HepG2 (cell line): ENCODE data around the gene KCNJ14. TPM values are rescaled to one million over a fixed set of nuclear protein-coding genes. Genes with fewer than 3 reads are reported as not detected.

Experiments
- CCAR2 ChIP-seq: fragments of 200-400 bp; formaldehyde crosslinking; optimal IDR thresholded peaks from 2 replicates; pipeline ENCODE3; 2018; ENCODE audit warnings: low read depth, mild to moderate bottlenecking, low read length, moderate library complexity
- DPF2 ChIP-seq: sonication (generic); formaldehyde crosslinking; IDR thresholded peaks from 2 replicates; pipeline ENCODE4 v1.4.0; 2020; ENCODE audit warnings: mild to moderate bottlenecking, low read depth, missing genetic modification reagents, borderline replicate concordance
- FOXA3 ChIP-seq: IDR thresholded peaks from 2 replicates; pipeline ENCODE4 v1.6.1; 2016; ENCODE audit warnings: missing genetic modification reagents, missing compliant biosample characterization
- HDAC6 ChIP-seq: fragments of 200-600 bp; sonication (generic); IDR thresholded peaks from 2 replicates; pipeline ENCODE4 v1.7.0; 2017; ENCODE audit warnings: mild to moderate bottlenecking, antibody characterized with exemption, low read length, low read depth
- MLLT10 ChIP-seq: sonication (generic); formaldehyde crosslinking; IDR thresholded peaks from 2 replicates; pipeline ENCODE4 v1.4.0; 2020; ENCODE audit warnings: missing genetic modification reagents
- MYC ChIP-seq: sonication (generic); formaldehyde crosslinking; IDR thresholded peaks from 2 replicates; pipeline ENCODE4 v1.9.0; 2021; ENCODE audit warnings: missing genetic modification reagents, borderline replicate concordance
- SRSF9 ChIP-seq: fragments of 200-400 bp; formaldehyde crosslinking; IDR thresholded peaks from 2 replicates; pipeline ENCODE4 v1.6.1; 2018; ENCODE audit warnings: borderline replicate concordance, mild to moderate bottlenecking, low read depth, low read length; ENCODE audit not compliant: insufficient read depth, poor library complexity, severe bottlenecking
- TBX3 ChIP-seq: fragments of 450-650 bp; IDR thresholded peaks from 2 replicates; pipeline ENCODE4 v1.6.1; 2017; ENCODE audit warnings: antibody characterized with exemption, mild to moderate bottlenecking, inconsistent platforms, borderline replicate concordance
- ZFP36L1 ChIP-seq: sonication (generic); formaldehyde crosslinking; IDR thresholded peaks from 2 replicates; pipeline ENCODE4 v1.8.0; 2022; ENCODE audit warnings: mild to moderate bottlenecking, missing genetic modification reagents, moderate library complexity
- ZNF501 ChIP-seq: sonication (generic); formaldehyde crosslinking; IDR thresholded peaks from 2 replicates; pipeline ENCODE4 v1.5.1; 2020; ENCODE audit warnings: mild to moderate bottlenecking, moderate library complexity, missing genetic modification reagents
- polyA plus RNA-seq, 8 experiments: library from polyadenylated mRNA; depleted of rRNA in 3 of 8; stranded (reverse) in 7 of 8; unstranded in 1 of 8; fragments of >200 nt; fragmentation: Illumina TruSeq in 4 of 8; extraction: Trizol in 4 of 8; gene quantifications; 2 replicates each; pipeline versions ENCODE4 v1.2.1 to v1.2.3, GENCODE V29; 2011 to 2016; ENCODE audit warnings: low read depth in 4 of 8, missing spikeins in 1 of 8, mixed read lengths in 1 of 8; ENCODE audit not compliant: insufficient read depth in 1 of 8
- total RNA-seq, 5 experiments: library from RNA; depleted of rRNA; stranded (reverse); fragments of >200 nt; fragmentation: Illumina TruSeq; extraction: Trizol; gene quantifications; 2 replicates each; pipeline ENCODE4 v1.2.3, GENCODE V29; 2016; ENCODE audit warnings: low read depth in 1 of 5
- TF ChIP-seq, protein P1 (sequence below): IDR thresholded peaks from 2 replicates; pipeline ENCODE4 v1.6.1; 2012; ENCODE audit warnings: low read depth, low read length, improper control_type of control experiment
- TF ChIP-seq, protein P2 (sequence below): sonication (generic); formaldehyde crosslinking; IDR thresholded peaks from 2 replicates; pipeline ENCODE4 v1.5.1; 2020; ENCODE audit warnings: mild to moderate bottlenecking, missing genetic modification reagents, moderate library complexity
- TF ChIP-seq, protein P3 (sequence below): sonication (generic); formaldehyde crosslinking; IDR thresholded peaks from 2 replicates; pipeline ENCODE4 v1.9.0; 2022; ENCODE audit warnings: missing genetic modification reagents, mild to moderate bottlenecking, borderline replicate concordance
- TF ChIP-seq, protein P4 (sequence below): sonication (generic); formaldehyde crosslinking; IDR thresholded peaks from 2 replicates; pipeline ENCODE4 v1.5.1; 2020; ENCODE audit warnings: missing genetic modification reagents, mild to moderate bottlenecking, borderline replicate concordance
- TF ChIP-seq, protein P5 (sequence below): IDR thresholded peaks from 2 replicates; pipeline ENCODE4 v1.6.1; 2016; ENCODE audit warnings: mild to moderate bottlenecking, missing biosample characterization, missing genetic modification reagents
- TF ChIP-seq, protein P6 (sequence below): IDR thresholded peaks from 2 replicates; pipeline ENCODE4 v1.6.1; 2016; ENCODE audit warnings: low read depth

Gene KCNJ14
- total and polyA plus RNA-seq, 2 of the 13 experiments (the other 11 are each of a cell fraction or from before 2014, with no cell fraction given) = 0.20 to 0.51 TPM

DNA sequence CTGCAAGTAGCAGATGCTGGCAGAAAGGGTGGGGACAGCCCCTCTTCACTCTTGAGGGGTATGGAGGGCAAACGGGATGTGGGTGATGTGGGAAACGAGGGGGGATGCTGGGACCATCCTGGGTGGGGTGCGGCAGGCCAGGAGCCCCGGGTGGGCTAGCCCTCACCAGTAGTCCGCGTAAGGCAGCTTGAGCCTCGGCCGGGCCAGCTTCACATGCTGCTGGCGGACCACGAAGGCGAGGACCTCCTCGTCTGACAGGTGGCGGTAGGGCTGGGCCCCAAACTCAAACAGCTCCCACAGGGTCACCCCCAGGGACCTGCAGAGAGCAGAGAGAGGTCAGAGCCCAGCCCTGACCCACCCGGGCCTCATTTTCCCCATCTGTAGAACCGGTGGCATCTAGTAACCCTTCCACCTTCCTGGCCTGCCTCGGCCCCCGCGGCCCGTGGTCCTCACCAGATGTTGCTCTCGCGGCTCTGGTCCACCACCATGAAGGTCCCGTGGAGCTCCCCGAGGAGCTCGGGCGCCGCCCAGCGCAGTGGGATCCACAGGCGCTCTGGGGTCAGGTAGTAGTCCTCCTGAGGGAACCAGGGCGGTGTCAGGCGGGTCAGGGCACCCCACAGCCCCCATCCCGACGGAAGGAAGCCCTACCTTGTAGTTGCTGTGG, 45.6 kb downstream of the KCNJ14 start (continued):
- TF ChIP-seq, protein P1, sequence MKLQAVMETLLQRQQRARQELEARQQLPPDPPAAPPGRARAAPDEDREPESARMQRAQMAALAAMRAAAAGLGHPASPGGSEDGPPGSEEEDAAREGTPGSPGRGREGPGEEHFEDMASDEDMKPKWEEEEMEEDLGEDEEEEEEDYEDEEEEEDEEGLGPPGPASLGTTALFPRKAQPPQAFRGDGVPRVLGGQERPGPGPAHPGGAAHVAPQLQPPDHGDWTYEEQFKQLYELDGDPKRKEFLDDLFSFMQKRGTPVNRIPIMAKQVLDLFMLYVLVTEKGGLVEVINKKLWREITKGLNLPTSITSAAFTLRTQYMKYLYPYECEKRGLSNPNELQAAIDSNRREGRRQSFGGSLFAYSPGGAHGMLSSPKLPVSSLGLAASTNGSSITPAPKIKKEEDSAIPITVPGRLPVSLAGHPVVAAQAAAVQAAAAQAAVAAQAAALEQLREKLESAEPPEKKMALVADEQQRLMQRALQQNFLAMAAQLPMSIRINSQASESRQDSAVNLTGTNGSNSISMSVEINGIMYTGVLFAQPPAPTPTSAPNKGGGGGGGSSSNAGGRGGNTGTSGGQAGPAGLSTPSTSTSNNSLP = no peak
- TF ChIP-seq, protein P2, sequence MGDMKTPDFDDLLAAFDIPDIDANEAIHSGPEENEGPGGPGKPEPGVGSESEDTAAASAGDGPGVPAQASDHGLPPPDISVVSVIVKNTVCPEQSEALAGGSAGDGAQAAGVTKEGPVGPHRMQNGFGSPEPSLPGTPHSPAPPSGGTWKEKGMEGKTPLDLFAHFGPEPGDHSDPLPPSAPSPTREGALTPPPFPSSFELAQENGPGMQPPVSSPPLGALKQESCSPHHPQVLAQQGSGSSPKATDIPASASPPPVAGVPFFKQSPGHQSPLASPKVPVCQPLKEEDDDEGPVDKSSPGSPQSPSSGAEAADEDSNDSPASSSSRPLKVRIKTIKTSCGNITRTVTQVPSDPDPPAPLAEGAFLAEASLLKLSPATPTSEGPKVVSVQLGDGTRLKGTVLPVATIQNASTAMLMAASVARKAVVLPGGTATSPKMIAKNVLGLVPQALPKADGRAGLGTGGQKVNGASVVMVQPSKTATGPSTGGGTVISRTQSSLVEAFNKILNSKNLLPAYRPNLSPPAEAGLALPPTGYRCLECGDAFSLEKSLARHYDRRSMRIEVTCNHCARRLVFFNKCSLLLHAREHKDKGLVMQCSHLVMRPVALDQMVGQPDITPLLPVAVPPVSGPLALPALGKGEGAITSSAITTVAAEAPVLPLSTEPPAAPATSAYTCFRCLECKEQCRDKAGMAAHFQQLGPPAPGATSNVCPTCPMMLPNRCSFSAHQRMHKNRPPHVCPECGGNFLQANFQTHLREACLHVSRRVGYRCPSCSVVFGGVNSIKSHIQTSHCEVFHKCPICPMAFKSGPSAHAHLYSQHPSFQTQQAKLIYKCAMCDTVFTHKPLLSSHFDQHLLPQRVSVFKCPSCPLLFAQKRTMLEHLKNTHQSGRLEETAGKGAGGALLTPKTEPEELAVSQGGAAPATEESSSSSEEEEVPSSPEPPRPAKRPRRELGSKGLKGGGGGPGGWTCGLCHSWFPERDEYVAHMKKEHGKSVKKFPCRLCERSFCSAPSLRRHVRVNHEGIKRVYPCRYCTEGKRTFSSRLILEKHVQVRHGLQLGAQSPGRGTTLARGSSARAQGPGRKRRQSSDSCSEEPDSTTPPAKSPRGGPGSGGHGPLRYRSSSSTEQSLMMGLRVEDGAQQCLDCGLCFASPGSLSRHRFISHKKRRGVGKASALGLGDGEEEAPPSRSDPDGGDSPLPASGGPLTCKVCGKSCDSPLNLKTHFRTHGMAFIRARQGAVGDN (CRISPR knock-in tag) = peak; percentile 80; the same call in 1 of the 2 replicates
- no peak for TF ChIP-seq ZNF501
- no peak for TF ChIP-seq MLLT10 (CRISPR knock-in tag)
- no peak for TF ChIP-seq FOXA3 (CRISPR knock-in tag)
- TF ChIP-seq, protein P3, sequence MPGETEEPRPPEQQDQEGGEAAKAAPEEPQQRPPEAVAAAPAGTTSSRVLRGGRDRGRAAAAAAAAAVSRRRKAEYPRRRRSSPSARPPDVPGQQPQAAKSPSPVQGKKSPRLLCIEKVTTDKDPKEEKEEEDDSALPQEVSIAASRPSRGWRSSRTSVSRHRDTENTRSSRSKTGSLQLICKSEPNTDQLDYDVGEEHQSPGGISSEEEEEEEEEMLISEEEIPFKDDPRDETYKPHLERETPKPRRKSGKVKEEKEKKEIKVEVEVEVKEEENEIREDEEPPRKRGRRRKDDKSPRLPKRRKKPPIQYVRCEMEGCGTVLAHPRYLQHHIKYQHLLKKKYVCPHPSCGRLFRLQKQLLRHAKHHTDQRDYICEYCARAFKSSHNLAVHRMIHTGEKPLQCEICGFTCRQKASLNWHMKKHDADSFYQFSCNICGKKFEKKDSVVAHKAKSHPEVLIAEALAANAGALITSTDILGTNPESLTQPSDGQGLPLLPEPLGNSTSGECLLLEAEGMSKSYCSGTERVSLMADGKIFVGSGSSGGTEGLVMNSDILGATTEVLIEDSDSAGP (CRISPR knock-in tag) = peak; percentile 38; the same call in 1 of the 2 replicates
- no peak for TF ChIP-seq HDAC6
- no peak for TF ChIP-seq SRSF9
- TF ChIP-seq DPF2 (CRISPR knock-in tag) = no peak
- TF ChIP-seq, protein P4, sequence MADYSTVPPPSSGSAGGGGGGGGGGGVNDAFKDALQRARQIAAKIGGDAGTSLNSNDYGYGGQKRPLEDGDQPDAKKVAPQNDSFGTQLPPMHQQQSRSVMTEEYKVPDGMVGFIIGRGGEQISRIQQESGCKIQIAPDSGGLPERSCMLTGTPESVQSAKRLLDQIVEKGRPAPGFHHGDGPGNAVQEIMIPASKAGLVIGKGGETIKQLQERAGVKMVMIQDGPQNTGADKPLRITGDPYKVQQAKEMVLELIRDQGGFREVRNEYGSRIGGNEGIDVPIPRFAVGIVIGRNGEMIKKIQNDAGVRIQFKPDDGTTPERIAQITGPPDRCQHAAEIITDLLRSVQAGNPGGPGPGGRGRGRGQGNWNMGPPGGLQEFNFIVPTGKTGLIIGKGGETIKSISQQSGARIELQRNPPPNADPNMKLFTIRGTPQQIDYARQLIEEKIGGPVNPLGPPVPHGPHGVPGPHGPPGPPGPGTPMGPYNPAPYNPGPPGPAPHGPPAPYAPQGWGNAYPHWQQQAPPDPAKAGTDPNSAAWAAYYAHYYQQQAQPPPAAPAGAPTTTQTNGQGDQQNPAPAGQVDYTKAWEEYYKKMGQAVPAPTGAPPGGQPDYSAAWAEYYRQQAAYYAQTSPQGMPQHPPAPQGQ (CRISPR knock-in tag) = 0 out of 2 replicates have a peak, but pooled peaks have one; percentile 64
- TF ChIP-seq, protein P5, sequence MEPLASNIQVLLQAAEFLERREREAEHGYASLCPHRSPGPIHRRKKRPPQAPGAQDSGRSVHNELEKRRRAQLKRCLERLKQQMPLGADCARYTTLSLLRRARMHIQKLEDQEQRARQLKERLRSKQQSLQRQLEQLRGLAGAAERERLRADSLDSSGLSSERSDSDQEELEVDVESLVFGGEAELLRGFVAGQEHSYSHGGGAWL (CRISPR knock-in tag) = no peak
- no peak for TF ChIP-seq MYC (CRISPR knock-in tag)
- TF ChIP-seq TBX3 = no peak
- TF ChIP-seq CCAR2 = no peak
- no peak for TF ChIP-seq ZFP36L1 (CRISPR knock-in tag)
- TF ChIP-seq, protein P6, sequence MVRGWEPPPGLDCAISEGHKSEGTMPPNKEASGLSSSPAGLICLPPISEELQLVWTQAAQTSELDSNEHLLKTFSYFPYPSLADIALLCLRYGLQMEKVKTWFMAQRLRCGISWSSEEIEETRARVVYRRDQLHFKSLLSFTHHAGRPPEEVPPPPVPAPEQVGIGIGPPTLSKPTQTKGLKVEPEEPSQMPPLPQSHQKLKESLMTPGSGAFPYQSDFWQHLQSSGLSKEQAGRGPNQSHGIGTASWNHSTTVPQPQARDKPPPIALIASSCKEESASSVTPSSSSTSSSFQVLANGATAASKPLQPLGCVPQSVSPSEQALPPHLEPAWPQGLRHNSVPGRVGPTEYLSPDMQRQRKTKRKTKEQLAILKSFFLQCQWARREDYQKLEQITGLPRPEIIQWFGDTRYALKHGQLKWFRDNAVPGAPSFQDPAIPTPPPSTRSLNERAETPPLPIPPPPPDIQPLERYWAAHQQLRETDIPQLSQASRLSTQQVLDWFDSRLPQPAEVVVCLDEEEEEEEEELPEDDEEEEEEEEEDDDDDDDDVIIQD = no peak
